ENCODE data around the gene NFU1.

DNA sequence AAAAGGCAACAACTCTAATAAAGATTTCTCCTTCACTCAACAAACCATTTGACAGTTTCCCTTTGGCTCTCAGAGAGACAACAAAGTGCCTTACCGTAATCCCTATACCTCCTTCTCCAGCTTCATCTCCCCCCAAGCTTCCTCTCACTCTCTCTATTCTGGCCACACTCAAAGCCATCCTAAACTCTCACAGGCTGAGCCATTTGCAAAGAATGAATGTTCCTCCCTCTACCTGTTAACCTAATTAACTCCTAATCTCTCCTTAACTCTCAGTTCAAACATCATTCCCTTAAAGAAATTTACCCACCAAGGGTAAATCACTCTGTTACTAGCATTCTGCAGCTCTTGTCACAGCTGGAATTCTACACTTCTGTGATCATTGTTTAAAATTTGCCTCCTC, 88.5 kb downstream of the NFU1 start:
- no peak for TF ChIP-seq POLR2A (IDR thresholded peaks at IDR 0.05; ENCODE audit: low read depth, low read length)
- no peak for TF ChIP-seq CTCF (conservative IDR thresholded peaks at IDR 0.05; ENCODE audit: low read depth, low read length)
